ENCODE results near the gene SASS6.
A peak's percentile ranks its signal among the peaks of the same experiment; 100 is the strongest.

Gene SASS6

GRCh38 chr1:100132566-100133477, at the start of gene SASS6, which contains the start of gene TRMT13:
Gene SASS6 (minus strand): TSS chr1:100132930. CDS start chr1:100132814, 116 bp downstream.
Gene TRMT13 (plus strand): TSS chr1:100133163. CDS start chr1:100133169, 6 bp downstream.
- DNase-seq (ENCODE audit: low spot score) = peak; percentile 97

GRCh38 chr1:100178091-100178490, 45.4 kb upstream of the SASS6 start, which contains the start of gene LRRC39:
Gene LRRC39 (minus strand): TSS chr1:100178256. CDS start chr1:100168516, 9,740 bp downstream.
- DNase-seq (ENCODE audit: low spot score) = no peak

- no peak for DNase-seq (ENCODE audit: low spot score)
Measured at GRCh38 chr1:100177295-100178041, 44.7 kb upstream of the SASS6 start.

- no peak for DNase-seq (ENCODE audit: low spot score)
Measured at GRCh38 chr1:100168051-100168450, 35.3 kb upstream of the SASS6 start.

- no peak for DNase-seq (ENCODE audit: low spot score)
Measured at GRCh38 chr1:100164702-100165101, 32.0 kb upstream of the SASS6 start.

- no peak for DNase-seq (ENCODE audit: low spot score)
Measured at GRCh38 chr1:100164216-100164615, 31.5 kb upstream of the SASS6 start.

- DNase-seq (ENCODE audit: low spot score) = no peak
Measured at GRCh38 chr1:100162881-100163280, 30.2 kb upstream of the SASS6 start.

GRCh38 chr1:100152271-100152670, 19.5 kb upstream of the SASS6 start:
- DNase-seq (ENCODE audit: low spot score) = no peak

- DNase-seq (ENCODE audit: low spot score) = no peak
Measured at GRCh38 chr1:100151679-100152078, 18.9 kb upstream of the SASS6 start.

GRCh38 chr1:100147875-100148274, 15.1 kb upstream of the SASS6 start:
- DNase-seq (ENCODE audit: low spot score) = no peak

GRCh38 chr1:100146958-100147357, 14.2 kb upstream of the SASS6 start:
- DNase-seq (ENCODE audit: low spot score) = no peak

- DNase-seq (ENCODE audit: low spot score) = no peak
Measured at GRCh38 chr1:100145116-100145515, 12.4 kb upstream of the SASS6 start.

GRCh38 chr1:100142343-100142742, 9.6 kb upstream of the SASS6 start:
- DNase-seq (ENCODE audit: low spot score) = no peak

- no peak for DNase-seq (ENCODE audit: low spot score)
Measured at GRCh38 chr1:100141192-100141591, 8.5 kb upstream of the SASS6 start.

GRCh38 chr1:100137602-100138001, 4.9 kb upstream of the SASS6 start:
- DNase-seq (ENCODE audit: low spot score) = no peak

- DNase-seq (ENCODE audit: low spot score) = no peak
Measured at GRCh38 chr1:100134872-100135271, 2.1 kb upstream of the SASS6 start.

GRCh38 chr1:100131623-100132022, 1.1 kb downstream of the SASS6 start:
- DNase-seq (ENCODE audit: low spot score) = no peak

- no peak for DNase-seq (ENCODE audit: low spot score)
Measured at GRCh38 chr1:100130552-100131077, 2.1 kb downstream of the SASS6 start.

- DNase-seq (ENCODE audit: low spot score) = no peak
Measured at GRCh38 chr1:100127226-100127625, 5.5 kb downstream of the SASS6 start.

GRCh38 chr1:100122177-100122576, 10.6 kb downstream of the SASS6 start:
- DNase-seq (ENCODE audit: low spot score) = no peak

GRCh38 chr1:100115524-100115923, 17.2 kb downstream of the SASS6 start:
- no peak for DNase-seq (ENCODE audit: low spot score)

- DNase-seq (ENCODE audit: low spot score) = no peak
Measured at GRCh38 chr1:100109554-100110066, 23.1 kb downstream of the SASS6 start.

All from activated CD4-positive, alpha-beta T cell treated with anti-CD3 and anti-CD28 coated beads, Interleukin-2, Interleukin-4, amounts not matched to agents 100 ng/mL and 50 ng/mL, durations not matched to agents 16 hours and 8 hours (primary cell).